ENCODE data around the gene RNF207.

The RNF207 gene

GRCh38 chr1:6183520-6183989 is 22.4 kb upstream of the RNF207 start:
- Histone ChIP-seq H3K4me2 (ENCODE audit: low read length) (no peak overlapping the region), H2AFZ (ENCODE audit: low read depth, low read length) (no peak overlapping the region), H4K20me1 (ENCODE audit: insufficient read depth, low read length) (peaks cover 26% of the 10 kb centered on the region), H3K4me3 (ENCODE audit: low read length) (no peak overlapping the region), H3K36me3 (replicated peaks; ENCODE audit: low read depth, low read length) (peaks cover 20% of the 10 kb centered on the region), H3K9ac (ENCODE audit: low read length) (no peak overlapping the region), H3K9me3 (ENCODE audit: insufficient read depth, low read length) (no peaks in the 10 kb centered on the region), H3K4me1 (ENCODE audit: low read length) (no peaks in the 10 kb centered on the region), H3K79me2 (ENCODE audit: low read length) (peaks cover 18% of the 10 kb centered on the region), H3K27me3 (ENCODE audit: low read depth, low read length) (no peaks in the 10 kb centered on the region), H3K27ac (ENCODE audit: low read length) (no peak overlapping the region)
- TF ChIP-seq, protein P1, sequence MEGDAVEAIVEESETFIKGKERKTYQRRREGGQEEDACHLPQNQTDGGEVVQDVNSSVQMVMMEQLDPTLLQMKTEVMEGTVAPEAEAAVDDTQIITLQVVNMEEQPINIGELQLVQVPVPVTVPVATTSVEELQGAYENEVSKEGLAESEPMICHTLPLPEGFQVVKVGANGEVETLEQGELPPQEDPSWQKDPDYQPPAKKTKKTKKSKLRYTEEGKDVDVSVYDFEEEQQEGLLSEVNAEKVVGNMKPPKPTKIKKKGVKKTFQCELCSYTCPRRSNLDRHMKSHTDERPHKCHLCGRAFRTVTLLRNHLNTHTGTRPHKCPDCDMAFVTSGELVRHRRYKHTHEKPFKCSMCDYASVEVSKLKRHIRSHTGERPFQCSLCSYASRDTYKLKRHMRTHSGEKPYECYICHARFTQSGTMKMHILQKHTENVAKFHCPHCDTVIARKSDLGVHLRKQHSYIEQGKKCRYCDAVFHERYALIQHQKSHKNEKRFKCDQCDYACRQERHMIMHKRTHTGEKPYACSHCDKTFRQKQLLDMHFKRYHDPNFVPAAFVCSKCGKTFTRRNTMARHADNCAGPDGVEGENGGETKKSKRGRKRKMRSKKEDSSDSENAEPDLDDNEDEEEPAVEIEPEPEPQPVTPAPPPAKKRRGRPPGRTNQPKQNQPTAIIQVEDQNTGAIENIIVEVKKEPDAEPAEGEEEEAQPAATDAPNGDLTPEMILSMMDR (IDR thresholded peaks at IDR 0.05; ENCODE audit: low read depth, low read length), result no peak
- TF ChIP-seq EZH2phosphoT487 (IDR thresholded peaks at IDR 0.05; ENCODE audit: low read depth), result no peak

DNA sequence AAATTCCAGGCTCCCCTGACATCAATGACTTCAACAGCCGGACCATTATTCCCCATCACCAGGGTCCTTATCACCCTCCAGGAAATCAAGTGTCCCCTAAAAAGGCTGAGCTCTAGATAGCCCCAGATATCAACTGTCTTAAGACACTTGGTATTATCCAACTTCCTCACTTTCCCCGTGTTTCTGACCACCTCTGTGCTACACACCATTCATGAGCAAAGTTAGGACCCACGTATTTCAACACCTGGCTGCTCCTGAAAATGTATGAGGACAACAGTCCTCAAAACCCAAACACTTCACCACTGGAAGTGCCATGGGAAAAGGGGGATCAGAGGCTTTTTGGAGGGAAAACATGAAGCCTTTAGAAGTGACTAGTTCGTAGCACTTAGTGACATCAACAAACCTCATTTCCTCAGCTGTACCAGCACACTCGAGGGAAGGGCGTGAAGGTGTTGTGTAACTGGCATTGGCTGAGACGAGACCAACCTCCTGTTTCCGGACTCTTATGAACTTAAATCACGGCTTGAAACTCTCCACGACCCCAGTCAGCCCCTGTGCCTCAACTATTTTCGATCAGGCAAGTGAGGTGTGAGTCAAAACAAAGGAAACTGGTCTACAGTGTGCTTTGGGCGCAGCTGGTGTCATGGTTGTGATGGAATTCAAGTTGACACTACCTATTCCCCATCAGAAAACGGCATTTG is 21.7 kb upstream of the RNF207 start:
- no peak overlapping the region for H3K27ac ChIP-seq (ENCODE audit: low read length)
- no peak overlapping the region for H2AFZ ChIP-seq (ENCODE audit: low read depth, low read length)
- H3K27me3 ChIP-seq (ENCODE audit: low read depth, low read length), result no peaks in the 10 kb centered on the region
- no peak overlapping the region for H3K9ac ChIP-seq (ENCODE audit: low read length)
- peaks cover 23% of the 10 kb centered on the region for H3K36me3 ChIP-seq (replicated peaks; ENCODE audit: low read depth, low read length)
- peaks cover 28% of the 10 kb centered on the region for H4K20me1 ChIP-seq (ENCODE audit: insufficient read depth, low read length)
- H3K79me2 ChIP-seq (ENCODE audit: low read length), result peaks cover 25% of the 10 kb centered on the region
- no peaks in the 10 kb centered on the region for H3K4me1 ChIP-seq (ENCODE audit: low read length)
- TF ChIP-seq EZH2phosphoT487 (IDR thresholded peaks at IDR 0.05; ENCODE audit: low read depth), result no peak
- TF ChIP-seq, protein P1 (IDR thresholded peaks at IDR 0.05; ENCODE audit: low read depth, low read length), result no peak
- H3K4me3 ChIP-seq (ENCODE audit: low read length), result no peak overlapping the region
- no peaks in the 10 kb centered on the region for H3K9me3 ChIP-seq (ENCODE audit: insufficient read depth, low read length)
- H3K4me2 ChIP-seq (ENCODE audit: low read length), result no peak overlapping the region

- Histone ChIP-seq H3K79me2 (ENCODE audit: low read length) (peaks cover 34% of the 10 kb centered on the region), H3K4me3 (ENCODE audit: low read length) (no peak overlapping the region), H3K9ac (ENCODE audit: low read length) (no peak overlapping the region), H4K20me1 (ENCODE audit: insufficient read depth, low read length) (peaks cover 31% of the 10 kb centered on the region), H3K27me3 (ENCODE audit: low read depth, low read length) (no peaks in the 10 kb centered on the region), H2AFZ (ENCODE audit: low read depth, low read length) (no peak overlapping the region), H3K27ac (ENCODE audit: low read length) (no peak overlapping the region), H3K4me1 (ENCODE audit: low read length) (no peaks in the 10 kb centered on the region), H3K36me3 (replicated peaks; ENCODE audit: low read depth, low read length) (peaks cover 23% of the 10 kb centered on the region), H3K4me2 (ENCODE audit: low read length) (no peak overlapping the region), H3K9me3 (ENCODE audit: insufficient read depth, low read length) (no peaks in the 10 kb centered on the region)
- no peak for TF ChIP-seq EZH2phosphoT487 (IDR thresholded peaks at IDR 0.05; ENCODE audit: low read depth)
- TF ChIP-seq, protein P1 (IDR thresholded peaks at IDR 0.05; ENCODE audit: low read depth, low read length), result no peak
These were observed 20.8 kb upstream of the RNF207 start for GRCh38 chr1:6185151-6185550.

GRCh38 chr1:6185635-6186382 is 20.1 kb upstream of the RNF207 start:
- TF ChIP-seq, protein P1 (IDR thresholded peaks at IDR 0.05; ENCODE audit: low read depth, low read length), result peak; percentile 47
- TF ChIP-seq EZH2phosphoT487 (IDR thresholded peaks at IDR 0.05; ENCODE audit: low read depth), result no peak
- Histone ChIP-seq H3K4me1 (ENCODE audit: low read length) (no peaks in the 10 kb centered on the region), H3K4me3 (ENCODE audit: low read length) (no peak overlapping the region), H3K27me3 (ENCODE audit: low read depth, low read length) (no peaks in the 10 kb centered on the region), H3K27ac (ENCODE audit: low read length) (no peak overlapping the region), H3K79me2 (ENCODE audit: low read length) (peaks cover 41% of the 10 kb centered on the region), H3K36me3 (replicated peaks; ENCODE audit: low read depth, low read length) (peaks cover 26% of the 10 kb centered on the region), H3K9ac (ENCODE audit: low read length) (no peak overlapping the region), H3K4me2 (ENCODE audit: low read length) (no peak overlapping the region), H3K9me3 (ENCODE audit: insufficient read depth, low read length) (no peaks in the 10 kb centered on the region), H2AFZ (ENCODE audit: low read depth, low read length) (no peak overlapping the region), H4K20me1 (ENCODE audit: insufficient read depth, low read length) (peaks cover 36% of the 10 kb centered on the region)

All from OCI-LY3 (cell line).